ENCODE results near the gene PHF1. TPM values are rescaled to one million over a fixed set of nuclear protein-coding genes. Genes with fewer than 3 reads are reported as not detected.

The PHF1 gene
- total and polyA plus RNA-seq, 2 donors (not counting 1 experiment from before 2014, with no cell fraction given): 198 to 365 TPM

GRCh38 chr6:33380272-33380981 lies 30.4 kb upstream of the PHF1 start:
- Histone ChIP-seq H2AFZ (ENCODE audit: insufficient read depth, low read depth, low read length, poor library complexity, severe bottlenecking) (no peak overlapping the region), H3K4me3 (ENCODE audit: control extremely low read depth in 1 of 5, extremely low read depth in 1 of 5, insufficient read depth in 1 of 5, low read depth in 2 of 5, low read length in 4 of 5) (no peak overlapping the region), H3K4me2 (replicated peaks; ENCODE audit: low read depth, low read length, poor library complexity, severe bottlenecking) (no peak overlapping the region), H3K27me3 (replicated peaks in 1 of 4; ENCODE audit: control extremely low read depth in 1 of 4, control insufficient read depth in 3 of 4, insufficient read depth in 4 of 4, low read length in 3 of 4) (no peaks in the 10 kb centered on the region), H3K27ac (ENCODE audit: low read length in 2 of 2) (no peak overlapping the region), H4K20me1 (ENCODE audit: control insufficient read depth, insufficient read depth, low read length, poor library complexity, severe bottlenecking) (no peaks in the 10 kb centered on the region), H3K79me2 (ENCODE audit: control insufficient read depth, insufficient read depth, low read length) (no peaks in the 10 kb centered on the region), H3K9me3 (ENCODE audit: control extremely low read depth in 1 of 3, control insufficient read depth in 2 of 3, insufficient read depth in 1 of 3, low read length in 2 of 3) (no peaks in the 10 kb centered on the region), H3K4me1 (ENCODE audit: control insufficient read depth in 2 of 2, insufficient read depth in 2 of 2, low read length in 2 of 2) (no peaks in the 10 kb centered on the region), H3K36me3 (replicated peaks in 1 of 2; ENCODE audit: control extremely low read depth in 1 of 2, control insufficient read depth in 1 of 2, extremely low read depth in 1 of 2, insufficient read depth in 2 of 2, low read length in 1 of 2) (no peaks in the 10 kb centered on the region), H3K9ac (ENCODE audit: low read length) (no peak overlapping the region)
- intact Hi-C loops (cut with micrococcal nuclease): no loop called here
- DNase-seq (no peak), ATAC-seq (ENCODE audit: low read depth) (no peak)
- Mint-ChIP-seq H3K9me3 (ENCODE audit: insufficient read depth) (no peaks in the 10 kb centered on the region), H3K27me3 (no peaks in the 10 kb centered on the region), H3K4me3 (no peak overlapping the region), H3K4me1 (no peaks in the 10 kb centered on the region), H3K27ac (no peak overlapping the region)
- ChIA-PET CTCF (interaction anchor here (0.6 to 0.7 kb wide), 2 partner anchors 16 to 980 kb away, joined by 3 read pairs; no protein-coding TSS in a partner anchor), POLR2A (no interaction called here)
- WGBS (ENCODE audit: insufficient coverage): 89% methylated on average over 2 of the region's 2 CpGs
- TF ChIP-seq EZH2 (IDR thresholded peaks at IDR 0.05; ENCODE audit: borderline replicate concordance, insufficient read depth, low read depth, low read length, poor library complexity, severe bottlenecking): no peak
- no peak for TF ChIP-seq CTCF (IDR thresholded peaks at IDR 0.05)

DNA sequence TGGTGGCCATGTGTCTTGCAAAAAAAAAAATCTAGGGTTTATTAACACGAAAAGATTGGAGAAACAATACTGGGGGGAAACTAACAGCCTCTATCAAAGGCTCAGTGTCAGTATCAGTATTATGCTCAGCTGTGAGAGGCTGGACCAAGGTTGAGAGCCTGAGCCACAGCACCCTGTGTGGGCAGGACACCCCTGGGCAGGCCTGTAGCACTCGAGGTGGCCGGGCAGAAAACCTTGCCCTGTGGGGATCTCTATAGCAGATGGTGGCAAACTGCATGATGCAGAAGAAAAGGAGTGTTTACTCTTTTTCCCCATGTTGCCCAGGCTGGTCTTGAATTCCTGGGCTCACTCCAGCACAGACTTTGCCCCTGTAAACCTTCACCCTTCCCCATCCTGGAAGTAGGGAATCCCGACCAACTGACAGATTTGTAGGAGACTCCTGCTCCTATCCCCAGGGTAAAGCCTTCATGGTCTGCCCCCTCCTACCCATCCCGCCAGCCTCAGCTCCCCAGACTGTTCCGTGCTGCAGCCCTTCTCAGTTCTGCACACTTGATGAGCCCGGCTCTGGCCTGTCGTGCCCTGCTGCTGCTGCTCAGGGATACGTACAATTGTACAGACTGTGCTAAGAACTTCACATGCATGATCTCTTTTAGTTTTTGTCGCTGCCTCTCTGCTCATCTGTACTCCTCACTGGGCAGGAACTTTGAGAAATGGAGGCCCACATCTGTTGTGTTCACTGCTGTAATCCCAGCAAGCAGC lies 27.2 kb upstream of the PHF1 start:
- H4K20me1 ChIP-seq (ENCODE audit: control insufficient read depth, insufficient read depth, low read length, poor library complexity, severe bottlenecking): no peaks in the 10 kb centered on the region
- H3K27me3 ChIP-seq (replicated peaks in 1 of 4; ENCODE audit: control extremely low read depth in 1 of 4, control insufficient read depth in 3 of 4, insufficient read depth in 4 of 4, low read length in 3 of 4): no peaks in the 10 kb centered on the region
- no peaks in the 10 kb centered on the region for H3K79me2 ChIP-seq (ENCODE audit: control insufficient read depth, insufficient read depth, low read length)
- H3K9ac ChIP-seq (ENCODE audit: low read length): no peak overlapping the region
- H3K36me3 ChIP-seq (replicated peaks in 1 of 2; ENCODE audit: control extremely low read depth in 1 of 2, control insufficient read depth in 1 of 2, extremely low read depth in 1 of 2, insufficient read depth in 2 of 2, low read length in 1 of 2): no peaks in the 10 kb centered on the region
- Mint-ChIP-seq H3K27me3 (no peaks in the 10 kb centered on the region), H3K4me1 (no peaks in the 10 kb centered on the region), H3K27ac (no peak overlapping the region), H3K4me3 (no peak overlapping the region), H3K9me3 (ENCODE audit: insufficient read depth) (no peaks in the 10 kb centered on the region)
- 81% methylated on average over 9 of the region's 10 CpGs for WGBS (ENCODE audit: insufficient coverage)
- H3K4me2 ChIP-seq (replicated peaks; ENCODE audit: low read depth, low read length, poor library complexity, severe bottlenecking): no peak overlapping the region
- ATAC-seq (ENCODE audit: low read depth) (no peak), DNase-seq (no peak)
- H2AFZ ChIP-seq (ENCODE audit: insufficient read depth, low read depth, low read length, poor library complexity, severe bottlenecking): no peak overlapping the region
- no peaks in the 10 kb centered on the region for H3K4me1 ChIP-seq (ENCODE audit: control insufficient read depth in 2 of 2, insufficient read depth in 2 of 2, low read length in 2 of 2)
- ChIA-PET POLR2A (no interaction called here), CTCF (no interaction called here)
- intact Hi-C loops (cut with micrococcal nuclease): no loop called here
- no peak for TF ChIP-seq EZH2 (IDR thresholded peaks at IDR 0.05; ENCODE audit: borderline replicate concordance, insufficient read depth, low read depth, low read length, poor library complexity, severe bottlenecking)
- no peak overlapping the region for H3K4me3 ChIP-seq (ENCODE audit: control extremely low read depth in 1 of 5, extremely low read depth in 1 of 5, insufficient read depth in 1 of 5, low read depth in 2 of 5, low read length in 4 of 5)
- H3K9me3 ChIP-seq (ENCODE audit: control extremely low read depth in 1 of 3, control insufficient read depth in 2 of 3, insufficient read depth in 1 of 3, low read length in 2 of 3): no peaks in the 10 kb centered on the region
- no peak overlapping the region for H3K27ac ChIP-seq (ENCODE audit: low read length in 2 of 2)

Measured in B cell (primary cell).